Stimulated activated CD8-positive, alpha-beta memory T cell treated with anti-CD3 and anti-CD28 coated beads, Interleukin-12 subunit alpha, Interleukin-12 subunit beta, amount 100 ng/mL, for 4 hours (primary cell): ENCODE measurements around the gene VPS35.
"Not testable (repeated sequence)": the region's sequence is repeated elsewhere in the genome, so short reads cannot be mapped to it uniquely, and the experiment has no call there.

Experiments used
- DNase-seq: peaks from one replicate; pipeline ENCODE4 v3.0.0-alpha.2; 2020; ENCODE audit warnings: low read depth

VPS35 gene

DNA sequence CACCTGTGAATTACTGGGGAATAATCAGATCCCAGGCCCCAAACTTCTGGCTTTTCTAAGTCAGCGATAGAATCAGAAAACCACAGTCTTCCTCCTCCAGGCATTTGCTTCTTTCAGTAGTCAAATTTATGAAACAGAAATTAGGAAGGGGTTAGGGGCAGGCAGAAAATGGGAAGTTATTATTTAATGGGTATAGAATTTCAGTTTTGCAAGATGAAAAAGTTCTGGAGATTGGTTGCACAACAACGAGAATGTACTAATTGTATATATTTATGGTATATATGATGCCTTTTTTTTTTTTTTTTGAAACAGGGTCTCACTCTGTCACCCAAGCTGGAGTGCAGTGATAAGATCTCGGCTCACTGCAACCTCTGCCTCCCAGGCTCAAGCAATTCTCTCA lies 23.9 kb upstream of the VPS35 start:
- no peak for DNase-seq

DNA sequence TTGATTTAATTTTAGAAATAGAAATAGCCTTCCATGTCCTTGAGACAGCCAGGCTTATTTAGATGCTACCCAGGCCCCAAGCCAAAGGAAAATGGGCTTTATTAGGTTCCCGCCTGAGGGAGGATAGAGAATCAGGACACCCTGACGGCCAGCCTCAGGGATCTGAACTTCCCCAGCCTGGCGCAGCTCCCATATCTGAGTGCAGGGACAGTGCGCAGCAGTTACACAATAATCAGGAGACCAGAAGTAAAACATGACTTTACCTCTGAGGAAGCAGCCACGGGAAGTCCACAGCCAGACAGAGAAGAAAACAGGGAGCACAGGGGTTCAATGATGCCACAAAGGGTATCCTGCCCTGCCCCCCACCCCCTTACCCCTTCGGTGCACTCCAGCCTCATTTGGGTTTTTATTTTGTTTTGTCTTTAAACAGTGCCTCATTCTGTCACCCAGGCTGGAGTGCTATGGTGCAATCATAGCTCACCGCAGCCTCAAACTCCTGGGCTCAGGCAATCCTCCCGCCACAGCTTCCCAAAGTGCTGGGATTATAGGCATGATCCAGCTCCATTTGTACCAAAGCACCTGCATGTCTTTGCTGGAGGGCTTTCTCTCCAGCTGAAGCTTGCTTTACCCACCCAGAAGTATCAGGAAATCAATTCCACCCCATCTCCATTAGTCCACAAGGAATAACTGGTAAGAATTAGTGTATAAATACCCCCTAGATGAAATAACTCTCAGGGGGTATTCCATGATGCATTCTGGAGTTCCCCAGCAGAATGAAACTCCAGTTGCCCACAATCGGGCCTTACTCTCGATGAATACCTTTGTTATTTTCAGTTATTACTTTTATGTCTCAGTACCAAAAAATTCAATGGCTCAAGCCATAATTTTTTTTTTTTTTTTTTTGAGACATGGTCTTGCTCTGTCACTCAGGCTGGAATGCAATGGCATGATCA lies 22.4 kb upstream of the VPS35 start:
- no peak for DNase-seq

DNA sequence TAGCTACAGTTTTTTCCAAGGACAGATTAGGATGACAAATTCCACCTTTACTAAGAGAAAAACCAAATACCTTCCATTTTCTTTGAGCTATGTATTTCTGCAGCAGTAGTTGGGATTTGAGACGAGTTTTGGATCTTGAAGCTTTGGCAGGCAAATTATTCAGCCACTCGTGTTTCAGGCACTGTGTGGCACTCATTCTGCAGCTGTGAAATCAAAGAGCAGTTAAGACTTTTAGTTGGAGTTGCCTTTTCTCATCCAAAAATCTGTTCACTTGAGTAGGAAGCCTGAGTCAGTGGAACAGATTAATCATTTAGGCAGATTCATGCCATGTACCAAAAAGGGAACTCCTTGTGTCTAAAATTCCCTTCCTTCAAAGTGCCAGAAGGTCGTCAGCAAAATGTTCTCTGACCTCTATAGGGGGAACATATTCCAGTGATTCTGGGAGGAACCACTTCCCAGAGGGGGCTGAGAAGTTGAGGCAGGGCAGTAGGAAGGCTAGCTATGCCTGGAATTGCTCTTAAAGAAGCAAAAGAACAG lies 20.6 kb upstream of the VPS35 start:
- no peak for DNase-seq

- no peak for DNase-seq
Observed at GRCh38 chr16:46706642-46707041, 17.7 kb upstream of the VPS35 start.

GRCh38 chr16:46702030-46702429 lies 13.1 kb upstream of the VPS35 start:
- DNase-seq = no peak

- no peak for DNase-seq
Observed at GRCh38 chr16:46701615-46702014, 12.6 kb upstream of the VPS35 start.

GRCh38 chr16:46700048-46700447 lies 11.1 kb upstream of the VPS35 start:
- DNase-seq = no peak

- no peak for DNase-seq
Observed at GRCh38 chr16:46696957-46697356, 8.0 kb upstream of the VPS35 start.

GRCh38 chr16:46695937-46696336 lies 7.0 kb upstream of the VPS35 start:
- no peak for DNase-seq

DNA sequence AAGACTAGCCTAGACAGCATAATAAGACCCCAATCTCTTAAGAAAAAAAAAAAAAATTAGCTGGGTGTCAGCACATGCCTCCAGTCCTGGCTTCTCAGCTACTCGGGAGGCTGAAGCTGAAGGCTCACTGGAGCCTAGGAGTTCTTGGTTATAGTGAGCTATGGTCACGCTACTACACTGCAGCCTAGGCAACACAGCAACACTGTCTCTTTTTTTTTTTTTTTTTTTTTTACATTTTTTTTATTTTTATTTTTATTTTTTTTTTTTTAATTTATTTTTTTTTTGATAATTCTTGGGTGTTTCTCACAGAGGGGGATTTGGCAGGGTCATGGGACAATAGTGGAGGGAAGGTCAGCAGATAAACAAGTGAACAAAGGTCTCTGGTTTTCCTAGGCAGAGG lies 4.6 kb upstream of the VPS35 start:
- no peak for DNase-seq

- no peak for DNase-seq
Observed at GRCh38 chr16:46691726-46692125, 2.7 kb upstream of the VPS35 start.

- DNase-seq = no peak
Observed at GRCh38 chr16:46690281-46691178, 1.6 kb upstream of the VPS35 start.

DNA sequence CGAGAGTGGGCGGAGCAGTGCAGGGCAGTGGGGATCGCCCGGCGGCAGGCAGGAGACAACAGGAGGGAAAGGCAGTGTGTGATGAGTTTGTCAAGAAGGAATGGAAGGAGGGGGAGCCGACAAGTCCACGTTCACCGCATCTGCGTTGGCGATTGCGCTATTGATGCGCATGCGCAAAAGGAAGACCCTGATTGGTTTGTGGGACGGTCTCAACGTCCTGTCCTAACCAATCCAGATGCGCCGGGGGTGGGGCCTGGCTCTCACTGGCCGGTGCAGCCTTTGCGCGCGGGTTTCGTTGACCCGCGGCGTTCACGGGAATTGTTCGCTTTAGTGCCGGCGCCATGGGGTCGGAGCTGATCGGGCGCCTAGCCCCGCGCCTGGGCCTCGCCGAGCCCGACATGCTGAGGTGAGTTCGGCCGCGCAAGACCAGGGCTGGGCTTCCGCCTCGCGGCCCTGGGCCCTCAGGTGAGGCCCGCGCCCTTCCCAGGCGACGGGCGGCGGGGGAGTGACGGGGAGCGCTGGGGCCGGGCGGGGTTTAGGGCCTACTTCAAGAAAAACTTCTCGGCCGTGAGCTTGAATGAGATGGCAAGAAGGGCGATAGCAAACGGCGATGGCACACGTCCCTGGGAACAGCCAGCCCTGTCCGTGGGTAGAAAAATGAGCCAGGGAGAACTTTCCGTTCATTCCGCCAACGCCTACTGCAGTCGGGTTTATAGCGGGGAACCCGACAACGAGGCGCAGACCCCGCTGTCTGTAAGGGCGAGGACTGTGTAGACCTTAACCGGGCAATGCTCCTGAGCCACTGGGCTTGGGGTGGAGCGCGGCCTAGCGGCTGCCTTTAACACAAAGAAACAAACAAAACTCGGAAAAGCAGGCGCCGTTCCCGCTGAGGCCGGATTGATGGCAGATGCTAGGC lies 645 bp upstream of the VPS35 start, which contains the start of gene ORC6:
TSS of gene ORC6 (plus strand) at position 295 of the 916 bp plus-strand sequence. CDS start at position 342, 47 bp downstream.
- peak; percentile 93 for DNase-seq

DNA sequence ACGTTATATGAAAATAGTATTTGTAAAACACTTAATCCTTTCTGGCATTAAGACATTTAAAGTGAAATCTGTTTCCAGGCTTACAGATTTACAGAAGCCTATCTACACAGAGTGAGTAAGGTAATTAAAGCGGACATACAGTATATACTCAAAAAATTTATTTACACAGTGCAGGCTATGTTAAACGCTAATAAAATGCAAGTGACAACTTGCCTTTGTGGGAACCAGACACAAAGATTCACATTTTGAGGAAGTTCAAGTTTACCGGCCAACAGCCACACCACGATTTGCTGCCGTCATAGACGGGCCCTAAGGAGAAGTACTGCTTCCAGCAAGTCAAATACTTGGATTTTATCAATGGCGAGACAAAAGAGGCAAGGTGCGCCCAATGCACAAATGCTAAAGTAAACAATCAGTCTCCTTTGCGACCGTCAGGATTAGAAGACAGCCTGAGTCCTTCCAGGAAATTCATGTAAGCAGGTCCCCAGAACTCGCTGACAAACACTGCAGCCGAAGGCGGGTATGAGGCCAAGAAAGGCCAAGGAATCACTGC lies 801 bp downstream of the VPS35 start:
- DNase-seq = no peak

GRCh38 chr16:46687486-46687885 lies 1.5 kb downstream of the VPS35 start:
- DNase-seq = no peak

- no peak for DNase-seq
Observed at GRCh38 chr16:46686815-46687473, 2.0 kb downstream of the VPS35 start.

GRCh38 chr16:46681867-46682266 lies 7.1 kb downstream of the VPS35 start:
- not testable (repeated sequence) for DNase-seq

DNA sequence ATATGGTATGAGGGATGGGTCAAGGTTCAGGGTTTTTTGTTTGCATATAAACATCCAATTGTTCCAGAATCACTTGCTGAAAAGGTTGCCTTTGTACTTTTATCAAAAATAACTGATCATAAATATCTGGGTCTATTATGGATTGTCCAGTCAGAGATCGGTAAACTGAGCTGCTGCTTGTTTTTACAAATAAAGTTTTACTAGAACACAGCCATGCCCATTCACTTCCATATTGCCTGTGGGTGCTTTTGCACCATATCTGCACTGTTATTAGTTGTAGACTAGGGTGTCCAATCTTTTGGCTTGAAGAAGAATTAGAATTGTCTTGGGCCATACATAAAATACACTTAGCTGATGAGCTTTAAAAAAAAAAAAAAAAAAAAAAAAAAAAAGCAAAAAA lies 11.0 kb downstream of the VPS35 start:
- DNase-seq = not testable (repeated sequence)

DNA sequence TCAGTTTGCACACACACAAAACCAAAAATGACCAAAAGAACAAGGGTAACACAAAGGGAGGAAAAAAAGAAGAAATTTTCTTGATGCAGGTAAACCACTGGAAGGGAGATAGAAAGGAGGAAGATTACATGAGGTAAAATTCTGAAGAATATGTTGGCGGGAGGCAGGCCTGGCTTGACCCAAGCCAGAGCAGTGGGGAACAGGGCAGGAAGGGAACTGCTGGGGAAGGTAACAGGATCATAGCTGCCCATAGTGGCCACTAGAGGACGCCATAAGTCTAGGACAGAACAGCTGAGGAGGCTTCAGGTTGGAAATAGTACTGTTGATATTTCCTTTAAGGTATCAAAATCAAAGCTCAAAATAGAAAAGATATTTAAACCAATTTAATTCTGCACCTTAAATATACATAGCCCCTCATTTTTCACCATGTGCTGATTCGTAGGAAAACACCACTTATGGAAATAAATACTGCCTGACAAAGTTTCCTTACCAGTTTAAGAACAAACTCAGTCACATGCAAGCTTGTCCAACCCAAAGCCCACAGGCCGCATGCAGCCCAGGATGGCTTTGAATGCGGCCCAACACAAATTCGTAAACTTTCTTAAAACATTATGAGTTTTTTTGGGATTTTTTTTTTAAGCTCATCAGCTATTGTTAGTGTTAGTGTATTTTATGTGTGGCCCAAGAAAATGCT lies 15.5 kb downstream of the VPS35 start:
- no peak for DNase-seq

DNA sequence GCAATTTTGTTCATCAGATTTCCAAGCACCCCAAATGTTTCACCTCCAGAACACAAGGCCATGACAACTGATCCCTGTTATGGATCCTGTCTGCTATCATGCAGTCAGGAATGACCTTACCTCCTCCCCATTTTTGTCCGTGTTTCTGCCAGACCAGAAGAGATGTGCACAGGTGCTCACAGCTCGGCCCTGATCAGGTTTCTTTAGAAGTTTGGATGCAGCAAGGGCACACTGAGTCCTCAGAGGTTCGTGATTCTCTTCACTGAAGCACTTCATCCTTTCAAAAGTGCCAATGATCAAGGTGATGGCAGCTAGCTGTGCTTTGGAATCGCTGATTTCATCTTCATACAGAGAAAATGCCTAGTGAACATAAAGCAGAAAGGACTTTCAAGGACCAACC lies 26.9 kb downstream of the VPS35 start:
- DNase-seq = no peak
